ENCODE data around the gene ACTL8. TPM values are rescaled to one million over a fixed set of nuclear protein-coding genes. Genes with fewer than 3 reads are reported as not detected.

ACTL8 gene
- total RNA-seq, 1 donor from 2014 or later: not detected

GRCh38 chr1:17831597-17831996, 76.5 kb downstream of the ACTL8 start:
- Histone ChIP-seq H3K36me3 (ENCODE audit: control insufficient read depth in 3 of 3, insufficient read depth in 3 of 3, low read length in 3 of 3) (no peaks in the 10 kb centered on the region), H3K9ac (ENCODE audit: low read depth in 1 of 3, low read length in 3 of 3) (no peak overlapping the region), H3K9me3 (ENCODE audit: control insufficient read depth in 3 of 3, low read length in 3 of 3) (no peaks in the 10 kb centered on the region), H3K27ac (ENCODE audit: low read depth, low read length) (no peak overlapping the region), H3K27me3 (ENCODE audit: control insufficient read depth in 3 of 3, insufficient read depth in 3 of 3, low read length in 3 of 3) (peaks cover 31 to 65% (median 40%) of the 10 kb centered on the region in 3 donors), H3K4me3 (ENCODE audit: low read length in 3 of 3) (no peak overlapping the region), H3K4me1 (ENCODE audit: control insufficient read depth in 3 of 3, insufficient read depth in 3 of 3, low read length in 3 of 3) (no peaks in the 10 kb centered on the region)

GRCh38 chr1:17833661-17834501, 78.7 kb downstream of the ACTL8 start:
- Histone ChIP-seq H3K27ac (ENCODE audit: low read depth, low read length) (no peak overlapping the region), H3K9me3 (ENCODE audit: control insufficient read depth in 3 of 3, low read length in 3 of 3) (no peaks in the 10 kb centered on the region), H3K27me3 (ENCODE audit: control insufficient read depth in 3 of 3, insufficient read depth in 3 of 3, low read length in 3 of 3) (peaks cover 34 to 59% (median 51%) of the 10 kb centered on the region in 3 donors), H3K4me3 (ENCODE audit: low read length in 3 of 3) (no peak overlapping the region), H3K4me1 (ENCODE audit: control insufficient read depth in 3 of 3, insufficient read depth in 3 of 3, low read length in 3 of 3) (no peaks in the 10 kb centered on the region), H3K9ac (ENCODE audit: low read depth in 1 of 3, low read length in 3 of 3) (no peak overlapping the region), H3K36me3 (ENCODE audit: control insufficient read depth in 3 of 3, insufficient read depth in 3 of 3, low read length in 3 of 3) (no peaks in the 10 kb centered on the region)

- Histone ChIP-seq H3K9me3 (ENCODE audit: control insufficient read depth in 3 of 3, low read length in 3 of 3) (no peaks in the 10 kb centered on the region), H3K4me3 (ENCODE audit: low read length in 3 of 3) (no peak overlapping the region), H3K9ac (ENCODE audit: low read depth in 1 of 3, low read length in 3 of 3) (no peak overlapping the region), H3K27ac (ENCODE audit: low read depth, low read length) (no peak overlapping the region), H3K4me1 (ENCODE audit: control insufficient read depth in 3 of 3, insufficient read depth in 3 of 3, low read length in 3 of 3) (no peaks in the 10 kb centered on the region), H3K27me3 (ENCODE audit: control insufficient read depth in 3 of 3, insufficient read depth in 3 of 3, low read length in 3 of 3) (peaks cover 34 to 56% (median 51%) of the 10 kb centered on the region in 3 donors), H3K36me3 (ENCODE audit: control insufficient read depth in 3 of 3, insufficient read depth in 3 of 3, low read length in 3 of 3) (no peaks in the 10 kb centered on the region)
These were observed 79.5 kb downstream of the ACTL8 start for GRCh38 chr1:17834561-17835100.

- Histone ChIP-seq H3K9me3 (ENCODE audit: control insufficient read depth in 3 of 3, low read length in 3 of 3) (no peaks in the 10 kb centered on the region), H3K4me3 (ENCODE audit: low read length in 3 of 3) (no peak overlapping the region), H3K4me1 (ENCODE audit: control insufficient read depth in 3 of 3, insufficient read depth in 3 of 3, low read length in 3 of 3) (no peaks in the 10 kb centered on the region), H3K36me3 (ENCODE audit: control insufficient read depth in 3 of 3, insufficient read depth in 3 of 3, low read length in 3 of 3) (no peaks in the 10 kb centered on the region), H3K27ac (ENCODE audit: low read depth, low read length) (no peak overlapping the region), H3K27me3 (ENCODE audit: control insufficient read depth in 3 of 3, insufficient read depth in 3 of 3, low read length in 3 of 3) (peaks cover 34 to 57% (median 55%) of the 10 kb centered on the region in 3 donors), H3K9ac (ENCODE audit: low read depth in 1 of 3, low read length in 3 of 3) (no peak overlapping the region)
These were observed 82.3 kb downstream of the ACTL8 start for GRCh38 chr1:17837233-17838030.

GRCh38 chr1:17839641-17840196, 84.6 kb downstream of the ACTL8 start:
- no peaks in the 10 kb centered on the region for H3K36me3 ChIP-seq (ENCODE audit: control insufficient read depth in 3 of 3, insufficient read depth in 3 of 3, low read length in 3 of 3)
- H3K4me1 ChIP-seq (ENCODE audit: control insufficient read depth in 3 of 3, insufficient read depth in 3 of 3, low read length in 3 of 3): no peaks in the 10 kb centered on the region
- no peak overlapping the region for H3K9ac ChIP-seq (ENCODE audit: low read depth in 1 of 3, low read length in 3 of 3)
- H3K27me3 ChIP-seq (ENCODE audit: control insufficient read depth in 3 of 3, insufficient read depth in 3 of 3, low read length in 3 of 3): peaks cover 32 to 67% (median 58%) of the 10 kb centered on the region in 3 donors
- H3K4me3 ChIP-seq (ENCODE audit: low read length in 3 of 3): no peak overlapping the region
- no peaks in the 10 kb centered on the region for H3K9me3 ChIP-seq (ENCODE audit: control insufficient read depth in 3 of 3, low read length in 3 of 3)
- no peak overlapping the region for H3K27ac ChIP-seq (ENCODE audit: low read depth, low read length)

- peaks cover 38 to 67% (median 64%) of the 10 kb centered on the region in 3 donors for H3K27me3 ChIP-seq (ENCODE audit: control insufficient read depth in 3 of 3, insufficient read depth in 3 of 3, low read length in 3 of 3)
- H3K36me3 ChIP-seq (ENCODE audit: control insufficient read depth in 3 of 3, insufficient read depth in 3 of 3, low read length in 3 of 3): no peaks in the 10 kb centered on the region
- no peak overlapping the region for H3K4me3 ChIP-seq (ENCODE audit: low read length in 3 of 3)
These were observed 86.8 kb downstream of the ACTL8 start for GRCh38 chr1:17841944-17842343.

GRCh38 chr1:17842686-17843085, 87.6 kb downstream of the ACTL8 start:
- Histone ChIP-seq H3K27ac (ENCODE audit: low read depth, low read length) (no peak overlapping the region), H3K9me3 (ENCODE audit: control insufficient read depth in 3 of 3, low read length in 3 of 3) (no peaks in the 10 kb centered on the region), H3K4me1 (ENCODE audit: control insufficient read depth in 3 of 3, insufficient read depth in 3 of 3, low read length in 3 of 3) (no peaks in the 10 kb centered on the region), H3K9ac (ENCODE audit: low read depth in 1 of 3, low read length in 3 of 3) (no peak overlapping the region), H3K4me3 (ENCODE audit: low read length in 3 of 3) (no peak overlapping the region), H3K27me3 (ENCODE audit: control insufficient read depth in 3 of 3, insufficient read depth in 3 of 3, low read length in 3 of 3) (peaks cover 36 to 69% (median 61%) of the 10 kb centered on the region in 3 donors), H3K36me3 (ENCODE audit: control insufficient read depth in 3 of 3, insufficient read depth in 3 of 3, low read length in 3 of 3) (no peaks in the 10 kb centered on the region)

More at GRCh38 chr1:17841944-17842343, 86.8 kb downstream of the ACTL8 start:
- no peaks in the 10 kb centered on the region for H3K4me1 ChIP-seq (ENCODE audit: control insufficient read depth in 3 of 3, insufficient read depth in 3 of 3, low read length in 3 of 3)
- H3K9me3 ChIP-seq (ENCODE audit: control insufficient read depth in 3 of 3, low read length in 3 of 3): no peaks in the 10 kb centered on the region
- no peak overlapping the region for H3K27ac ChIP-seq (ENCODE audit: low read depth, low read length)
- H3K9ac ChIP-seq (ENCODE audit: low read depth in 1 of 3, low read length in 3 of 3): no peak overlapping the region

- H3K27me3 ChIP-seq (ENCODE audit: control insufficient read depth in 3 of 3, insufficient read depth in 3 of 3, low read length in 3 of 3): peaks cover 41 to 58% (median 52%) of the 10 kb centered on the region in 3 donors
- no peak overlapping the region for H3K27ac ChIP-seq (ENCODE audit: low read depth, low read length)
- H3K9ac ChIP-seq (ENCODE audit: low read depth in 1 of 3, low read length in 3 of 3): no peak overlapping the region
- H3K4me3 ChIP-seq (ENCODE audit: low read length in 3 of 3): no peak overlapping the region
- H3K36me3 ChIP-seq (ENCODE audit: control insufficient read depth in 3 of 3, insufficient read depth in 3 of 3, low read length in 3 of 3): no peaks in the 10 kb centered on the region
- H3K9me3 ChIP-seq (ENCODE audit: control insufficient read depth in 3 of 3, low read length in 3 of 3): peaks cover 0 to 2% (median 0%) of the 10 kb centered on the region in 3 donors
- H3K4me1 ChIP-seq (ENCODE audit: control insufficient read depth in 3 of 3, insufficient read depth in 3 of 3, low read length in 3 of 3): no peaks in the 10 kb centered on the region
These were observed 89.2 kb downstream of the ACTL8 start for GRCh38 chr1:17844185-17844826.

GRCh38 chr1:17845583-17845982, 90.5 kb downstream of the ACTL8 start:
- peaks cover 39 to 60% (median 54%) of the 10 kb centered on the region in 3 donors for H3K27me3 ChIP-seq (ENCODE audit: control insufficient read depth in 3 of 3, insufficient read depth in 3 of 3, low read length in 3 of 3)
- H3K27ac ChIP-seq (ENCODE audit: low read depth, low read length): no peak overlapping the region
- no peak overlapping the region for H3K9ac ChIP-seq (ENCODE audit: low read depth in 1 of 3, low read length in 3 of 3)
- H3K36me3 ChIP-seq (ENCODE audit: control insufficient read depth in 3 of 3, insufficient read depth in 3 of 3, low read length in 3 of 3): no peaks in the 10 kb centered on the region
- no peak overlapping the region for H3K4me3 ChIP-seq (ENCODE audit: low read length in 3 of 3)
- H3K9me3 ChIP-seq (ENCODE audit: control insufficient read depth in 3 of 3, low read length in 3 of 3): peaks cover 0 to 2% (median 0%) of the 10 kb centered on the region in 3 donors
- no peaks in the 10 kb centered on the region for H3K4me1 ChIP-seq (ENCODE audit: control insufficient read depth in 3 of 3, insufficient read depth in 3 of 3, low read length in 3 of 3)
